GM12878 (cell line): Measurements from ENCODE around the gene SLAMF1. TPM values are rescaled to one million over a fixed set of nuclear protein-coding genes. Genes with fewer than 3 reads are reported as not detected.

Source experiments
- CEBPZ ChIP-seq: fragments of 150-350 bp; IDR thresholded peaks from 2 replicates; pipeline ENCODE4 v1.6.1; 2016; ENCODE audit warnings: low read depth, low read length
- HSF1 ChIP-seq: fragments of 150-350 bp; IDR thresholded peaks from 2 replicates; pipeline ENCODE4 v1.6.1; 2014; ENCODE audit warnings: mild to moderate bottlenecking, low read depth, low read length
- IRF5 ChIP-seq: fragments of 450-650 bp; IDR thresholded peaks from 2 replicates; pipeline ENCODE4 v1.6.1; 2017; ENCODE audit warnings: borderline replicate concordance
- MXI1 ChIP-seq: fragments of 150-350 bp; IDR thresholded peaks from 2 replicates; pipeline ENCODE4 v1.6.1; 2011; ENCODE audit warnings: low read depth, mild to moderate bottlenecking, inconsistent platforms, low read length, improper control_type of control experiment
- NFXL1 ChIP-seq: fragments of 450-650 bp; IDR thresholded peaks from 2 replicates; pipeline ENCODE4 v1.6.1; 2017; ENCODE audit warnings: antibody characterized with exemption, mild to moderate bottlenecking, borderline replicate concordance
- polyA plus RNA-seq, 11 experiments: library from polyadenylated mRNA; depleted of rRNA in 4 of 11; unstranded in 6 of 11; stranded (reverse) in 5 of 11; fragments of >200 nt; fragmentation: Nextera tagmentation in 4 of 11; fragmentation: Illumina TruSeq in 1 of 11; extraction: Ambion mirVana in 4 of 11; extraction: Trizol in 1 of 11; gene quantifications; 1 replicate in 1 of 11; 2 replicates in 10 of 11; pipeline versions ENCODE4 v1.2.1 to v1.2.3, GENCODE V29; 2011 to 2016; ENCODE audit warnings: inconsistent platforms in 2 of 11, missing spikeins in 2 of 11, low read depth in 1 of 11
- total RNA-seq, 4 experiments: library from RNA; depleted of rRNA in 3 of 4; stranded (reverse); fragments of >200 nt in 3 of 4; fragmentation: Illumina TruSeq in 1 of 4; extraction: Trizol in 1 of 4; gene quantifications; 2 replicates each; pipeline versions ENCODE4 v1.2.1 to v1.2.3, GENCODE V29; 2013 to 2021

The SLAMF1 gene
- total and polyA plus RNA-seq, 10 of the 15 experiments (the other 5 are each of a cell fraction or from before 2014, with no cell fraction given): 87.3 to 260 (median 131) TPM

GRCh38 chr1:160633330-160633903 lies 13.4 kb downstream of the SLAMF1 start (continued):
- TF ChIP-seq IRF5 (no peak), NFXL1 (no peak), HSF1 (no peak), CEBPZ (no peak), MXI1 (peak; percentile 55; the same call in 1 of the 2 replicates)
